Left lung (tissue), 10 donors: ENCODE results near the gene MTFR2. TPM values are rescaled to one million over a fixed set of nuclear protein-coding genes. Genes with fewer than 3 reads are reported as not detected.

Source experiments
- ATAC-seq: fragments of 200-7000 bp; cut with Tn5 transposase; one replicate; pipeline ENCODE4 v1.9.1; 2020; ENCODE audit warnings: moderate library complexity
- DNase-seq, 4 donors: peaks; one replicate each; pipeline ENCODE4 v3.0.0-alpha.2; 2013 to 2020
- H3K27ac ChIP-seq, 2 donors: fragments of 200-600 bp; sonication (generic) in 1 of 2; one replicate each; pipeline versions ENCODE4 v1.5.0 to v1.8.0; 2020 to 2021
- H3K27me3 ChIP-seq, 2 donors: fragments of 200-600 bp; sonication (generic) in 1 of 2; one replicate each; pipeline versions ENCODE4 v1.5.0 to v1.8.0; 2020 to 2021
- H3K36me3 ChIP-seq, 2 donors: fragments of 200-600 bp; sonication (generic) in 1 of 2; one replicate each; pipeline versions ENCODE4 v1.5.0 to v1.8.0; 2020 to 2021
- H3K4me1 ChIP-seq, 2 donors: fragments of 200-600 bp; one replicate each; pipeline ENCODE4 v1.8.0; 2021
- H3K4me3 ChIP-seq, 2 donors: fragments of 200-600 bp; sonication (generic) in 1 of 2; one replicate each; pipeline versions ENCODE4 v1.5.0 to v1.8.0; 2020 to 2021; ENCODE audit warnings: mild to moderate bottlenecking in 1 of 2
- H3K9me3 ChIP-seq, 2 donors: fragments of 200-600 bp; sonication (generic) in 1 of 2; one replicate each; pipeline versions ENCODE4 v1.5.0 to v1.8.0; 2020 to 2021
- CTCF ChIP-seq, 2 donors: fragments of 200-600 bp; sonication (generic) in 1 of 2; IDR thresholded peaks; one replicate each; pipeline versions ENCODE4 v1.5.0 to v1.8.0; 2021; ENCODE audit warnings: antibody characterized with exemption in 2 of 2
- intact Hi-C, 2 donors: fragments of 100-400 bp; cut with DNase I; formaldehyde crosslinking; loops; one replicate each; pipeline versions ENCODE4 v1.11.2 to v1.14.2; 2022
- polyA plus RNA-seq, 6 donors: library from polyadenylated mRNA; unstranded; fragments of 120-200 nt; gene quantifications; one replicate each; pipeline ENCODE4 v1.2.1, GENCODE V29; 2013; ENCODE audit not compliant: insufficient read length in 6 of 6
- total RNA-seq, 2 donors: library from RNA; stranded (reverse); fragmentation: NEBNext Ultra II Directional; extraction: Animal tissue kit (Norgen Biotek cat#: 25700); gene quantifications; one replicate each; pipeline ENCODE4 v1.2.1, GENCODE V29; 2021
- donor health status: DM: no; HTN: yes; CAD: no.
- donor health status: DM: no; HTN: no; CAD: no.

Gene MTFR2
- total and polyA plus RNA-seq, 8 donors: 1.6 to 3.5 (median 2.2) TPM

GRCh38 chr6:136181512-136181833 lies 68.6 kb downstream of the MTFR2 start:
- Histone ChIP-seq H3K27me3 (no peaks in the 10 kb centered on the region), H3K4me1 (peaks cover 0 to 8% of the 10 kb centered on the region in 2 donors), H3K4me3 (no peak overlapping the region), H3K9me3 (no peaks in the 10 kb centered on the region), H3K36me3 (no peaks in the 10 kb centered on the region), H3K27ac (no peak overlapping the region)
- no peak for ATAC-seq
- TF ChIP-seq CTCF (IDR thresholded peaks at IDR 0.05): no peak
- DNase-seq: no peak
- intact Hi-C loops: no loop called here

Other genes with a start within 250 kb of the MTFR2 start
- 100 to 1,000 TPM; 112 to 127 TPM for gene BCLAF1, start 39.5 kb upstream of the MTFR2 start, total RNA-seq
- 100 to 1,000 TPM; 190 to 254 (median 219) TPM for gene BCLAF1, start 39.5 kb upstream of the MTFR2 start, polyA plus RNA-seq